Ascending aorta (tissue), 2 donors: ENCODE data around the gene EN2. TPM values are rescaled to one million over a fixed set of nuclear protein-coding genes. Genes with fewer than 3 reads are reported as not detected.

Source experiments
- DNase-seq, 2 donors: peaks; one replicate each; pipeline ENCODE4 v3.0.0-alpha.2; 2019; ENCODE audit warnings: low spot score in 2 of 2
- H3K27ac ChIP-seq, 2 donors: fragments of 200-600 bp; sonication (generic); one replicate each; pipeline ENCODE4 v1.5.1; 2016 to 2017; ENCODE audit warnings: mild to moderate bottlenecking in 1 of 2
- H3K27me3 ChIP-seq: fragments of 200-600 bp; sonication (generic); one replicate; pipeline ENCODE4 v1.5.1; 2017
- H3K36me3 ChIP-seq, 2 donors: fragments of 200-600 bp; sonication (generic); one replicate each; pipeline ENCODE4 v1.5.1; 2016
- H3K4me1 ChIP-seq, 2 donors: fragments of 200-600 bp; sonication (generic); one replicate each; pipeline ENCODE4 v1.5.1; 2016 to 2017; ENCODE audit warnings: mild to moderate bottlenecking in 1 of 2
- H3K4me3 ChIP-seq, 2 donors: fragments of 200-600 bp; sonication (generic); one replicate each; pipeline ENCODE4 v1.5.1; 2016 to 2017; ENCODE audit warnings: mild to moderate bottlenecking in 1 of 2
- H3K9me3 ChIP-seq, 2 donors: fragments of 200-600 bp; sonication (generic); one replicate each; pipeline ENCODE4 v1.5.1; 2016
- intact Hi-C: fragments of 100-400 bp; cut with DNase I; formaldehyde crosslinking; loops from one replicate; pipeline ENCODE4 v1.15.1; 2023
- total RNA-seq: library from RNA; depleted of rRNA; stranded (reverse); fragments of >200 nt; gene quantifications from one replicate; pipeline ENCODE4 v1.1.0, GENCODE V29; 2016
- TF ChIP-seq, protein P1 (sequence below), 3 experiments: fragments of 200-600 bp in 2 of 3; fragments of 450-650 bp in 1 of 3; sonication (generic) in 2 of 3; IDR thresholded peaks; one replicate each; pipeline ENCODE4 v1.5.1; 2016 to 2019; ENCODE audit warnings: antibody characterized with exemption in 3 of 3, mild to moderate bottlenecking in 1 of 3, moderate library complexity in 1 of 3

The EN2 gene
- total RNA-seq, 1 donor from 2014 or later: not detected

DNA sequence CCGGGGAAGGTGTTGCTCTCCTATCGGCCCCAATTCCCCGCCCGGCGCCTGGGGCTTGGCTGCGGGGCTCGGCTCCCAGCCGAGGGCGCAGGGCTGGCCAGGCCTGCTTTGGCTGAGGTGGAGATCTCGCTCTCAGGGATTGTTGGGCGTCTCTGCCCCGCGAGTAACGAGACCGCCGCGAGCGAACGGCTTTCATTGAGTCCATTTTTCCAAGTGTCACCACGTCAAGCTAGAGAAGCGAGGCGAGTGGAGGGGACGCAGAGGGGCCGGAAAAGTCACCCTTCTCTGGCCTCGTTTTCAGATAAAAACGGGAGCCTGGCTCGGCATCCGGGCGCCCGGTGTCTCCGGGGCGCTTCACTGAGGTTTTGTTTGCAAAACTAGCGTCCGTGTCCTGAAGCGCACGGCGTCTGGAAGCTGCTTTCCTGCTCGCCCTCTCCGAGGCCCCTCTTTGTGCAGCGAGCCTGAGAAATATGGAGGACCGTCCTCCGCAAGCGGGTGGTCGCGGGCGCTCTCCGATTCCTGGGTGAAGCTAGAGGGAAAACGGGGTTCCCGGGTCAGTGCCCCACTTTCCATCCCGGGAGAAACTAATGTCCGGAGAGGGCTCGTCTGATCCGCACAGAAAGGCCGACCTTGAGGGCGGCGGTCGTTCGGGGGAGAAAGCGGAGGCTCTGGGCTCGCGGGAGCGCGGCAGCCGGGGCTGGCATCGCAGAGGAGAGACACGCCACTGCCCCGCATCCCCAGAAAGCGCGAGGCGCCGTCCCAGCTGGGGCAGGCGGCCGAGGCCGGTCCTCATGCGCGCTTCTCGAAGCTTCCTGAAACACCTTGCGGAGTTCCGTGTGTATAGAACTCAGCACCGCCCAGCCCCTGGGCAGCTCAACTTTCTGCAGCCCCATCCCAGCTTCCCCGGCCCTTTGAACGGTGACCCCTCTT lies 3.5 kb upstream of the EN2 start:
- TF ChIP-seq, protein P1, sequence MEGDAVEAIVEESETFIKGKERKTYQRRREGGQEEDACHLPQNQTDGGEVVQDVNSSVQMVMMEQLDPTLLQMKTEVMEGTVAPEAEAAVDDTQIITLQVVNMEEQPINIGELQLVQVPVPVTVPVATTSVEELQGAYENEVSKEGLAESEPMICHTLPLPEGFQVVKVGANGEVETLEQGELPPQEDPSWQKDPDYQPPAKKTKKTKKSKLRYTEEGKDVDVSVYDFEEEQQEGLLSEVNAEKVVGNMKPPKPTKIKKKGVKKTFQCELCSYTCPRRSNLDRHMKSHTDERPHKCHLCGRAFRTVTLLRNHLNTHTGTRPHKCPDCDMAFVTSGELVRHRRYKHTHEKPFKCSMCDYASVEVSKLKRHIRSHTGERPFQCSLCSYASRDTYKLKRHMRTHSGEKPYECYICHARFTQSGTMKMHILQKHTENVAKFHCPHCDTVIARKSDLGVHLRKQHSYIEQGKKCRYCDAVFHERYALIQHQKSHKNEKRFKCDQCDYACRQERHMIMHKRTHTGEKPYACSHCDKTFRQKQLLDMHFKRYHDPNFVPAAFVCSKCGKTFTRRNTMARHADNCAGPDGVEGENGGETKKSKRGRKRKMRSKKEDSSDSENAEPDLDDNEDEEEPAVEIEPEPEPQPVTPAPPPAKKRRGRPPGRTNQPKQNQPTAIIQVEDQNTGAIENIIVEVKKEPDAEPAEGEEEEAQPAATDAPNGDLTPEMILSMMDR (IDR thresholded peaks at IDR 0.05): no peak
- peaks cover 17 to 20% of the 10 kb centered on the region in 2 donors for H3K4me1 ChIP-seq
- no peak overlapping the region for H3K27ac ChIP-seq
- H3K4me3 ChIP-seq: peak overlapping the region; percentile 27 to 39
- peaks cover 33% of the 10 kb centered on the region for H3K27me3 ChIP-seq
- DNase-seq: no peak
- intact Hi-C loops: loop anchor here (5.0 kb wide), 1 partner anchor 157 kb away; the partner anchor contains the start of gene INSIG1
- no peaks in the 10 kb centered on the region for H3K36me3 ChIP-seq
- no peaks in the 10 kb centered on the region for H3K9me3 ChIP-seq

DNA sequence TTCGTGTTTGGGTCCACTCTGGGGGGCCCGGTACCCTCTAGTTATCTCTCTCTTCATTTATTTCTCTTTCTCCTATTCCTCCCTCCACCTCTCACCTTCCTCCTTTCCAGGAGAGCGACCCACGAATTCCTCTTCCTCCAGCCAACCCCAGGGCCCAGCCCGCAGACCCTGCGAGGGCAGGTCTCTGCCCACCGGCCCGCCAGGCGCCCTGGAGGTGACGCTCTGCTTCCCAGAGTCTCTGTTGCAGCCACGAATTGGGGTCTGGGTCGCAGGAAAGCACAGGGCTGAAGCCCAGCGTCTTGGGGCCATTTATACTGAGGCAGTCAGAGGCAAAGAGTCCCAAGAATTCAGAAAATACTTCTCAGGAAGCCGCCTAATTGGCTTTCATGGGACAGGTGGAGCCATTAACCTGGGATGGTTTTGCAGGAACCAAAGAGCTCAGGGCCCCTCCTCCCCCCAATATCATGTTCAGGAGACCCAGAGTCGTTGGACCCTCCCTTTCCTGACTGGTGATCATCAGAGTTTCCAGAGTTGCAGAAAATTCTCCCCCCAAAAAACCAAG lies 2.7 kb upstream of the EN2 start:
- no peaks in the 10 kb centered on the region for H3K36me3 ChIP-seq
- H3K4me1 ChIP-seq: peaks cover 17 to 20% of the 10 kb centered on the region in 2 donors
- H3K4me3 ChIP-seq: no peak overlapping the region
- H3K27me3 ChIP-seq: peaks cover 34% of the 10 kb centered on the region
- no peak for DNase-seq
- no peaks in the 10 kb centered on the region for H3K9me3 ChIP-seq
- TF ChIP-seq, protein P1 (IDR thresholded peaks at IDR 0.05): no peak
- intact Hi-C loops: loop anchor here (5.0 kb wide), 1 partner anchor 158 kb away; the partner anchor contains the start of gene INSIG1
- no peak overlapping the region for H3K27ac ChIP-seq

DNA sequence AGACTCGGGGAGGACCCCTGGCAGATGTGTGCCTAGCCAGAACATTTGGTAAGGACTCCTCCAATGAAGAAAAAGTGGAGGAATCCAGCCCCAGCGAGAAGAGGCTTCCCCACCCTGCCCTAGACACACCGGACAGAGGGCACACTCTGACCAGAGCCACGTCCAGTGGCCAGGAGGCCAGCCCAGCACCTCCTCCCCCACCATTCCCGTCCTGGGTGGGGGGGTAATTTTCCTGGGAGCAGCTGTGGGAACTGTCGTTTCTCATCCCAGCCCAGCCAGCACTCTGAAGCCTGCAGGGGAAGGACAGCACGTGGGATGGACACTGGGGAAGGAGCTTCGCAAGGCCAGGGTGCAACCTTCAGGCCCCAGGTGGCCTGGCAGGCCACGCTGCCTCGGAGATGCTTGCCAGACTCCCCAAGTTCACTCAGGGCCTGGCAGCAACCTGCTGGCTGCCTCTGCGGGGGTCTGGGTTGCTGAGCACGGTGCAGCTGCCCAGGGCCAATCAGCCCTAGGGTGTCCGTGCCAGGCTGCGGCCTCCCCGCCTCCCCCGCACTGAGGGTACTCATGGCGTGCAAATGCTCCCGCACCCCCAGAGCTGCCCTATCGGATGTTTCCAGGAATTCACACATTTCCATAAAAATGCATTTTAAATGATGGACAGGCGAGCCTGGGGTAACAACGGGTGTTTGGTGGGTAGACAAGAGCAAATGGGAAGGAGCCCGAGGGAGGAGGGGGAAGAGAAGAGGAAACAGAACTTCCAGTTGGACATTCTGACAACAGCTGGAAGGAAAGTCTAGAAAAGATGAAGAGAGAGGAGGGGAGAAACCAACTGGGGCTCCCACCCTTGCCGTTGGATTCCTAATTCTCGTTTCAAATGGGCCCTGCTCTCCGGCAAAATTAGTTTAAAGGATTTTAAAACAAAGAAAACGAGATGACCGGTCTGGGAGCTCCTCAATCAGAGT lies 1.9 kb upstream of the EN2 start:
- DNase-seq: no peak
- H3K4me1 ChIP-seq: peaks cover 17 to 20% of the 10 kb centered on the region in 2 donors

DNA sequence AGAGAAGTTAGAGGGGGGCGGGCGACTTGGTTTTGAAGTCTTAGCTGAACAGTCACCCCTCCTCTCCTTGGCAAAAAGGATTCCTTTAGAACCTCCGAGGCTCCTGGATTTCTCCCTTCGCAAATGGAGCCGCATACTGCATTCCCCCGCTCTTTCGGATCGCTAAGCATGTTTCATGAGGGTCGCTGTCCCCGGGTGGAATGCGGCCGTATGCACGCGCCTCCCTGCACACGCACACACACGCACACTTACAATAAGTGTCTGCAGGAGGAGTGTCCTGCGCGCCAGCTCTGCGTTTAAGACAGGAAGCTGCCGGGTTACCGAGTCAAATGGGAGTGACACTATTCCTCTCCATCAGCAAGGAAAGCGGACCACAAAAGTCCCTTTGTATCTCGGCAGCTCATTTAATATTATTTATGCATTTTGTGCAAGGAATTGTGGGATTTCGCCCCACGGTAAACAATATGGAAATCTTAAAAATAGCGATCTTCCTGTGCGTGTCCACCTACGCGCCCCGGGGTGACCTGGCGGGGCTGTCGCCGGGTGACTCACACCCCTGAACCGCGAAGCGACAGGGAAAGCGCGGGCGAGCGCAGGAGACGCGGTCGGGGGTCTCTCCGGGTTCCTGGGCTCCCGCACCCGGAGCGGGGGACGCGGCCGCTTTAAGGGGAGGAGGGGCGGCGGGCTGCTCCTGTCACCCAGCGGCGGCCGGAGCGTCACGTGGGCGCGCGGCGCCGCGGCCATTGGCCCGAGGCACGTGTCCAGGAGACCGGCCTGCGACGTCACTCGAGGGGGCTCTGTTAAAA lies 988 bp upstream of the EN2 start:
- peak in 1 of 2 donors; percentile 71 for DNase-seq
- H3K4me3 ChIP-seq: peak overlapping the region; percentile 61 to 68
- peaks cover 40% of the 10 kb centered on the region for H3K27me3 ChIP-seq
- no peaks in the 10 kb centered on the region for H3K9me3 ChIP-seq
- no peaks in the 10 kb centered on the region for H3K36me3 ChIP-seq
- H3K27ac ChIP-seq: no peak overlapping the region
- intact Hi-C loops: loop anchor here (5.0 kb wide), 1 partner anchor 160 kb away; the partner anchor contains the start of gene INSIG1
- peaks cover 17 to 20% of the 10 kb centered on the region in 2 donors for H3K4me1 ChIP-seq
- TF ChIP-seq, protein P1 (IDR thresholded peaks at IDR 0.05): no peak

More for the DNA sequence above, 1.9 kb upstream of the EN2 start:
- intact Hi-C loops: loop anchor here (5.0 kb wide), 1 partner anchor 159 kb away; the partner anchor contains the start of gene INSIG1
- Histone ChIP-seq H3K27ac (no peak overlapping the region), H3K4me3 (peak overlapping the region; percentile 61 to 68), H3K36me3 (no peaks in the 10 kb centered on the region), H3K9me3 (no peaks in the 10 kb centered on the region), H3K27me3 (peaks cover 34% of the 10 kb centered on the region)
- TF ChIP-seq, protein P1 (IDR thresholded peaks at IDR 0.05): no peak
